Right lobe of liver (tissue), 4 donors: ENCODE data around the gene SYNE1.

Experiments
- POLR2A ChIP-seq: fragments of 450-650 bp; IDR thresholded peaks from one replicate; pipeline ENCODE4 v1.6.1; 2017; ENCODE audit warnings: antibody characterized with exemption, mild to moderate bottlenecking
- TF ChIP-seq, protein P1 (sequence below), 4 donors: fragments of 200-600 bp in 3 of 4; fragments of 450-650 bp in 1 of 4; IDR thresholded peaks; one replicate each; pipeline versions ENCODE4 v1.5.1 to v1.8.0; 2016 to 2022; ENCODE audit warnings: antibody characterized with exemption in 4 of 4, mild to moderate bottlenecking in 2 of 4
- donor health status: DM: no; HTN: no; CAD: no.
- donor health status: DM: no; HTN: no; CAD: no.
- donor health status: DM: no; HTN: yes; CAD: no.

DNA sequence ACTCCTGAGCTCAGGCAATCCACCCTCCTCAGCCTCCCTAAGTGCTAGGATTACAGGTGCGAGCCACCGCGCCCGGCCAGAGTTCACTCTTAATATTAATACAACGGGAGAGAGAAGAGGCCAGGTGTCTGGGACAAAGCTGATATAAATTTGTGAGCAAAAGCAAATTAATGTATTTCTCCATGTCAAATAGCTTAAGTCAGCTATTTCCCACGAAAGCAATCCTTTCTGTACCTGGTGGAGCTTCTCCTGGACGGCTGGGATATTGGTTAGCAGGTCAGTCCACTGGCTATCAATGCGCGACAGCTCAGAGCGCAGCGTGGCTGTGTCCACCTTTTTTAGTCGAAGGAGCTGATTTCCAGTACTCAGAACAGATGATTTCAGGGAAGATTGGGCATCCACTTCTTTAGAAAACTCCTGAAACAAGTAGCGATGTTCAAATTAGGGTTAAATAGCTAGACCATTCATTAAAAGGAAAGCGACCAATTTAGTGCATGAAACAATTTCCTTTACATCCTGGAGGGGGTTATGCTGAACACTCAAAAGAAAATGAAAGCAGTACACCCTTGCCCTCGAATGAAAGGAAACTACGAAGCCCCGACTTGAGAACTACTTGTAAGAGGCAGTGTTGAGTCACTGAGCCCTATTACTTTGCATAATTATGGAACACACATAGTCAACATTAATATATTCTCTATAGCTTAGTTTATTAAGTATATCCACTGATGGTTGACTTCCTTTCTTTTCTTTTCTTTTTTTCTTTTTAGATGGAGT is 403.4 kb downstream of the SYNE1 start:
- TF ChIP-seq, protein P1, sequence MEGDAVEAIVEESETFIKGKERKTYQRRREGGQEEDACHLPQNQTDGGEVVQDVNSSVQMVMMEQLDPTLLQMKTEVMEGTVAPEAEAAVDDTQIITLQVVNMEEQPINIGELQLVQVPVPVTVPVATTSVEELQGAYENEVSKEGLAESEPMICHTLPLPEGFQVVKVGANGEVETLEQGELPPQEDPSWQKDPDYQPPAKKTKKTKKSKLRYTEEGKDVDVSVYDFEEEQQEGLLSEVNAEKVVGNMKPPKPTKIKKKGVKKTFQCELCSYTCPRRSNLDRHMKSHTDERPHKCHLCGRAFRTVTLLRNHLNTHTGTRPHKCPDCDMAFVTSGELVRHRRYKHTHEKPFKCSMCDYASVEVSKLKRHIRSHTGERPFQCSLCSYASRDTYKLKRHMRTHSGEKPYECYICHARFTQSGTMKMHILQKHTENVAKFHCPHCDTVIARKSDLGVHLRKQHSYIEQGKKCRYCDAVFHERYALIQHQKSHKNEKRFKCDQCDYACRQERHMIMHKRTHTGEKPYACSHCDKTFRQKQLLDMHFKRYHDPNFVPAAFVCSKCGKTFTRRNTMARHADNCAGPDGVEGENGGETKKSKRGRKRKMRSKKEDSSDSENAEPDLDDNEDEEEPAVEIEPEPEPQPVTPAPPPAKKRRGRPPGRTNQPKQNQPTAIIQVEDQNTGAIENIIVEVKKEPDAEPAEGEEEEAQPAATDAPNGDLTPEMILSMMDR (IDR thresholded peaks at IDR 0.05) = no peak
- TF ChIP-seq POLR2A = no peak
